Esophagus muscularis mucosa (tissue), 4 donors: Measurements from ENCODE around the gene C12orf57. TPM values are rescaled to one million over a fixed set of nuclear protein-coding genes. Genes with fewer than 3 reads are reported as not detected.

Experiments
- DNase-seq: peaks from one replicate; pipeline ENCODE4 v3.0.0-alpha.2; 2017; ENCODE audit errors: extremely low spot score
- H3K27ac ChIP-seq, 4 donors: fragments of 200-600 bp; sonication (generic); replicated peaks in 1 of 4; 1 replicate in 3 of 4; 2 replicates in 1 of 4; pipeline ENCODE4 v1.5.1; 2016 to 2019; ENCODE audit warnings: mild to moderate bottlenecking in 1 of 4
- H3K27me3 ChIP-seq, 4 donors: fragments of 200-600 bp; sonication (generic); one replicate each; pipeline versions ENCODE4 v1.5.1 to v1.6.0; 2016 to 2019
- H3K36me3 ChIP-seq, 4 donors: fragments of 200-600 bp; sonication (generic); one replicate each; pipeline ENCODE4 v1.5.1; 2016 to 2019
- H3K4me1 ChIP-seq, 4 donors: fragments of 200-600 bp; sonication (generic); one replicate each; pipeline ENCODE4 v1.5.1; 2016 to 2019
- H3K4me3 ChIP-seq, 4 donors: fragments of 200-600 bp; sonication (generic); 1 replicate in 2 of 4; 2 replicates in 2 of 4; pipeline ENCODE4 v1.5.1; 2016 to 2019; ENCODE audit warnings: mild to moderate bottlenecking in 4 of 4, moderate library complexity in 1 of 4
- H3K9me3 ChIP-seq, 4 donors: fragments of 200-600 bp; sonication (generic); 1 replicate in 3 of 4; 2 replicates in 1 of 4; pipeline ENCODE4 v1.5.1; 2016 to 2019
- EP300 ChIP-seq: sonication (generic); formaldehyde crosslinking; IDR thresholded peaks from one replicate; pipeline ENCODE4 v1.6.1; 2017; ENCODE audit warnings: antibody characterized with exemption
- POLR2A ChIP-seq: fragments of 450-650 bp; IDR thresholded peaks from one replicate; pipeline ENCODE4 v1.6.1; 2017; ENCODE audit warnings: antibody characterized with exemption, moderate library complexity, mild to moderate bottlenecking, low read depth
- POLR2AphosphoS5 ChIP-seq, 2 donors: sonication (generic); formaldehyde crosslinking; IDR thresholded peaks; one replicate each; pipeline ENCODE4 v1.6.1; 2017; ENCODE audit warnings: antibody characterized with exemption in 2 of 2
- WGBS: methylation state at CpG from one replicate; pipeline ENCODE4 v1.1.5; 2018; 5-methylcytosine and 5-hydroxymethylcytosine counted together
- intact Hi-C: fragments of 100-400 bp; cut with DNase I; formaldehyde crosslinking; loops from one replicate; pipeline ENCODE4 v1.15.1; 2023
- total RNA-seq, 4 donors: library from RNA; depleted of rRNA; stranded (reverse); fragments of >200 nt; gene quantifications; one replicate each; pipeline versions ENCODE4 v1.1.0 to v1.2.1, GENCODE V29; 2016
- TF ChIP-seq, protein P1 (sequence below), 3 experiments: fragments of 200-600 bp in 2 of 3; fragments of 450-650 bp in 1 of 3; sonication (generic) in 2 of 3; IDR thresholded peaks; one replicate each; pipeline ENCODE4 v1.5.1; 2017 to 2019; ENCODE audit warnings: antibody characterized with exemption in 3 of 3, mild to moderate bottlenecking in 2 of 3, moderate library complexity in 1 of 3

The C12orf57 gene
- total RNA-seq, 4 donors from 2014 or later, result 307 to 437 (median 325) TPM

DNA sequence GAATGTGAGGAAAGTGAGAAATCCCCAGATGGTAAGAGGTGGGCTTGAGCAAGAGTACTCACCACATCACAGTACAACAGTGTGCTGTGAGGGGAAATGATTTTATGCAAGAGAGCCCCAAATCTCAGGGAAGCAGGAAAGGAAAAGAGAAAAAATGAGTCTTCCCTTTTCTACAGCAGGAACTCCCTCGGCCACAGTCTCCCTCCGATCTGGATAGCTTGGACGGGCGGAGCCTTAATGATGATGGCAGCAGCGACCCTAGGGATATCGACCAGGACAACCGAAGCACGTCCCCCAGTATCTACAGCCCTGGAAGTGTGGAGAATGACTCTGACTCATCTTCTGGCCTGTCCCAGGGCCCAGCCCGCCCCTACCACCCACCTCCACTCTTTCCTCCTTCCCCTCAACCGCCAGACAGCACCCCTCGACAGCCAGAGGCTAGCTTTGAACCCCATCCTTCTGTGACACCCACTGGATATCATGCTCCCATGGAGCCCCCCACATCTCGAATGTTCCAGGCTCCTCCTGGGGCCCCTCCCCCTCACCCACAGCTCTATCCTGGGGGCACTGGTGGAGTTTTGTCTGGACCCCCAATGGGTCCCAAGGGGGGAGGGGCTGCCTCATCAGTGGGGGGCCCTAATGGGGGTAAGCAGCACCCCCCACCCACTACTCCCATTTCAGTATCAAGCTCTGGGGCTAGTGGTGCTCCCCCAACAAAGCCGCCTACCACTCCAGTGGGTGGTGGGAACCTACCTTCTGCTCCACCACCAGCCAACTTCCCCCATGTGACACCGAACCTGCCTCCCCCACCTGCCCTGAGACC, 8.2 kb upstream of the C12orf57 start:
- H3K4me3 ChIP-seq, result no peak overlapping the region
- peaks cover 6 to 56% (median 54%) of the 10 kb centered on the region in 4 donors for H3K36me3 ChIP-seq
- intact Hi-C loops, result no loop called here
- peak overlapping the region; percentile 91 to 95 (median 93) for H3K27ac ChIP-seq
- H3K27me3 ChIP-seq, result no peaks in the 10 kb centered on the region
- no peaks in the 10 kb centered on the region for H3K9me3 ChIP-seq
- TF ChIP-seq EP300 (no peak), POLR2AphosphoS5 (IDR thresholded peaks at IDR 0.05) (no peak), POLR2A (no peak)
- TF ChIP-seq, protein P1, sequence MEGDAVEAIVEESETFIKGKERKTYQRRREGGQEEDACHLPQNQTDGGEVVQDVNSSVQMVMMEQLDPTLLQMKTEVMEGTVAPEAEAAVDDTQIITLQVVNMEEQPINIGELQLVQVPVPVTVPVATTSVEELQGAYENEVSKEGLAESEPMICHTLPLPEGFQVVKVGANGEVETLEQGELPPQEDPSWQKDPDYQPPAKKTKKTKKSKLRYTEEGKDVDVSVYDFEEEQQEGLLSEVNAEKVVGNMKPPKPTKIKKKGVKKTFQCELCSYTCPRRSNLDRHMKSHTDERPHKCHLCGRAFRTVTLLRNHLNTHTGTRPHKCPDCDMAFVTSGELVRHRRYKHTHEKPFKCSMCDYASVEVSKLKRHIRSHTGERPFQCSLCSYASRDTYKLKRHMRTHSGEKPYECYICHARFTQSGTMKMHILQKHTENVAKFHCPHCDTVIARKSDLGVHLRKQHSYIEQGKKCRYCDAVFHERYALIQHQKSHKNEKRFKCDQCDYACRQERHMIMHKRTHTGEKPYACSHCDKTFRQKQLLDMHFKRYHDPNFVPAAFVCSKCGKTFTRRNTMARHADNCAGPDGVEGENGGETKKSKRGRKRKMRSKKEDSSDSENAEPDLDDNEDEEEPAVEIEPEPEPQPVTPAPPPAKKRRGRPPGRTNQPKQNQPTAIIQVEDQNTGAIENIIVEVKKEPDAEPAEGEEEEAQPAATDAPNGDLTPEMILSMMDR (IDR thresholded peaks at IDR 0.05), result no peak
- WGBS, result 47% methylated on average over 14 of the region's 14 CpGs
- DNase-seq, result no peak
- H3K4me1 ChIP-seq, result peaks cover 76 to 95% (median 91%) of the 10 kb centered on the region in 4 donors

DNA sequence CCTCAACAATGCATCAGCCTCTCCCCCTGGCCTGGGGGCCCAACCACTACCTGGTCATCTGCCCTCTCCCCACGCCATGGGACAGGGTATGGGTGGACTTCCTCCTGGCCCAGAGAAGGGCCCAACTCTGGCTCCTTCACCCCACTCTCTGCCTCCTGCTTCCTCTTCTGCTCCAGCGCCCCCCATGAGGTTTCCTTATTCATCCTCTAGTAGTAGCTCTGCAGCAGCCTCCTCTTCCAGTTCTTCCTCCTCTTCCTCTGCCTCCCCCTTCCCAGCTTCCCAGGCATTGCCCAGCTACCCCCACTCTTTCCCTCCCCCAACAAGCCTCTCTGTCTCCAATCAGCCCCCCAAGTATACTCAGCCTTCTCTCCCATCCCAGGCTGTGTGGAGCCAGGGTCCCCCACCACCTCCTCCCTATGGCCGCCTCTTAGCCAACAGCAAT, 7.6 kb upstream of the C12orf57 start:
- TF ChIP-seq EP300 (no peak), POLR2A (no peak), POLR2AphosphoS5 (IDR thresholded peaks at IDR 0.05) (no peak)
- TF ChIP-seq, protein P1 (IDR thresholded peaks at IDR 0.05), result no peak
- H3K36me3 ChIP-seq, result peaks cover 6 to 62% (median 60%) of the 10 kb centered on the region in 4 donors

DNA sequence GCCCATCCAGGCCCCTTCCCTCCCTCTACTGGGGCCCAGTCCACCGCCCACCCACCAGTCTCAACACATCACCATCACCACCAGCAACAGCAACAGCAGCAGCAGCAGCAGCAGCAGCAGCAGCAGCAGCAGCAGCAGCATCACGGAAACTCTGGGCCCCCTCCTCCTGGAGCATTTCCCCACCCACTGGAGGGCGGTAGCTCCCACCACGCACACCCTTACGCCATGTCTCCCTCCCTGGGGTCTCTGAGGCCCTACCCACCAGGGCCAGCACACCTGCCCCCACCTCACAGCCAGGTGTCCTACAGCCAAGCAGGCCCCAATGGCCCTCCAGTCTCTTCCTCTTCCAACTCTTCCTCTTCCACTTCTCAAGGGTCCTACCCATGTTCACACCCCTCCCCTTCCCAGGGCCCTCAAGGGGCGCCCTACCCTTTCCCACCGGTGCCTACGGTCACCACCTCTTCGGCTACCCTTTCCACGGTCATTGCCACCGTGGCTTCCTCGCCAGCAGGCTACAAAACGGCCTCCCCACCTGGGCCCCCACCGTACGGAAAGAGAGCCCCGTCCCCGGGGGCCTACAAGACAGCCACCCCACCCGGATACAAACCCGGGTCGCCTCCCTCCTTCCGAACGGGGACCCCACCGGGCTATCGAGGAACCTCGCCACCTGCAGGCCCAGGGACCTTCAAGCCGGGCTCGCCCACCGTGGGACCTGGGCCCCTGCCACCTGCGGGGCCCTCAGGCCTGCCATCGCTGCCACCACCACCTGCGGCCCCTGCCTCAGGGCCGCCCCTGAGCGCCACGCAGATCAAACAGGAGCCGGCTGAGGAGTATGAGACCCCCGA, 7.0 kb upstream of the C12orf57 start:
- WGBS, result 20% methylated on average over 25 of the region's 36 CpGs
- no peak for DNase-seq

More for the DNA sequence above, 7.6 kb upstream of the C12orf57 start:
- no peaks in the 10 kb centered on the region for H3K9me3 ChIP-seq
- H3K27me3 ChIP-seq, result no peaks in the 10 kb centered on the region
- intact Hi-C loops, result no loop called here
- WGBS, result 83% methylated on average over 3 of the region's 3 CpGs
- peaks cover 71 to 91% (median 87%) of the 10 kb centered on the region in 4 donors for H3K4me1 ChIP-seq
- H3K27ac ChIP-seq, result peak overlapping the region; percentile 91 to 95 (median 93)
- no peak for DNase-seq
- no peak overlapping the region for H3K4me3 ChIP-seq

DNA sequence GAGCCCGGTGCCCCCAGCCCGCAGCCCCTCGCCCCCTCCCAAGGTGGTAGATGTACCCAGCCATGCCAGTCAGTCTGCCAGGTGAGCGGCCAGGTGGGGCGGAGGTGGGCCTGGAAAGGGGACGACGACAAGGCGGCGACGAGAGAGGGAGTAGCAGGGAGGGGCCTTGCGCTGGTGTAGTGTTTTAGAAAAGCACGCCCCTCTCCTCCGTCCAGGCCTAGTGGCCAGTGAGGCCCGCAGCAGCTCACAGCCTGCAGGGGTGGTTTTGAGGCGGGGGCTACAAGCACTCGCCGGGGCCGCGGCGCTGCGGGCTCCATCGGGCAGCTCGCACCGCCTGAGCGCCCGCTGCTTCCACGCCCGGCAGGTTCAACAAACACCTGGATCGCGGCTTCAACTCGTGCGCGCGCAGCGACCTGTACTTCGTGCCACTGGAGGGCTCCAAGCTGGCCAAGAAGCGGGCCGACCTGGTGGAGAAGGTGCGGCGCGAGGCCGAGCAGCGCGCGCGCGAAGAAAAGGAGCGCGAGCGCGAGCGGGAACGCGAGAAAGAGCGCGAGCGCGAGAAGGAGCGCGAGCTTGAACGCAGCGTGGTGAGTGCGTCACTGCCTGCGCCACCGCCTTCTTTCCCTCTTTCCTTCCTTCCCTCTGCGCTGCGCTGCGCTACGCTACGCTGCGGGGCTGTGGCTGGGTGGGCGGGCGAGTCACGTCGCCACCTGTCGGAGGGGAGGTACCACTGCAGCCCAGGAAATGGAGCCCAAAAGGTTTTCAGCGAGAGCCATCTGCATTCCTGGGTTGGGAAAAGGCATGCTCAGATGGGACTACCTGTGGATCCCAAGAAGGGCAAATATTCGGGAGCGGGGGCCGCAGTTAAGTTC, 6.1 kb upstream of the C12orf57 start:
- H3K36me3 ChIP-seq, result peaks cover 6 to 74% (median 69%) of the 10 kb centered on the region in 4 donors
- peak; percentile 98 to 99 for TF ChIP-seq POLR2AphosphoS5 (IDR thresholded peaks at IDR 0.05)
- no peak for TF ChIP-seq EP300
- TF ChIP-seq, protein P1 (IDR thresholded peaks at IDR 0.05), result peak; percentile 97 to 99 (median 98)
- peak; percentile 29 for TF ChIP-seq POLR2A
- intact Hi-C loops, result no loop called here

More for the DNA sequence above, 7.0 kb upstream of the C12orf57 start:
- peaks cover 6 to 69% (median 67%) of the 10 kb centered on the region in 4 donors for H3K36me3 ChIP-seq
- H3K27me3 ChIP-seq, result no peaks in the 10 kb centered on the region
- H3K9me3 ChIP-seq, result no peaks in the 10 kb centered on the region
- intact Hi-C loops, result no loop called here
- H3K4me3 ChIP-seq, result peak overlapping the region; percentile 60 to 70 (median 66)
- TF ChIP-seq POLR2AphosphoS5 (IDR thresholded peaks at IDR 0.05) (peak in 1 of 2 donors; percentile 53), EP300 (no peak)
- TF ChIP-seq, protein P1 (IDR thresholded peaks at IDR 0.05), result no peak
- peak overlapping the region; percentile 91 to 95 (median 93) for H3K27ac ChIP-seq
- H3K4me1 ChIP-seq, result peaks cover 66 to 91% (median 83%) of the 10 kb centered on the region in 4 donors

More for the DNA sequence above, 6.1 kb upstream of the C12orf57 start:
- 0% methylated on average over 2 of the region's 80 CpGs for WGBS
- H3K4me1 ChIP-seq, result peaks cover 62 to 91% (median 83%) of the 10 kb centered on the region in 4 donors
- H3K9me3 ChIP-seq, result no peaks in the 10 kb centered on the region
- H3K27me3 ChIP-seq, result no peaks in the 10 kb centered on the region
- DNase-seq, result peak; percentile 98
- H3K27ac ChIP-seq, result peak overlapping the region; percentile 91 to 95 (median 93)
- H3K4me3 ChIP-seq, result peak overlapping the region; percentile 60 to 70 (median 66)
